AG20443 (cell line): ENCODE results near the gene SLC35E1.
"Not testable (repeated sequence)": the region's sequence is repeated elsewhere in the genome, so short reads cannot be mapped to it uniquely, and the experiment has no call there.

ENCODE experiments used
- DNase-seq: peaks from one replicate; pipeline ENCODE4 v3.0.0; 2012; ENCODE audit warnings: low spot score, mixed read lengths

SLC35E1 gene

DNA sequence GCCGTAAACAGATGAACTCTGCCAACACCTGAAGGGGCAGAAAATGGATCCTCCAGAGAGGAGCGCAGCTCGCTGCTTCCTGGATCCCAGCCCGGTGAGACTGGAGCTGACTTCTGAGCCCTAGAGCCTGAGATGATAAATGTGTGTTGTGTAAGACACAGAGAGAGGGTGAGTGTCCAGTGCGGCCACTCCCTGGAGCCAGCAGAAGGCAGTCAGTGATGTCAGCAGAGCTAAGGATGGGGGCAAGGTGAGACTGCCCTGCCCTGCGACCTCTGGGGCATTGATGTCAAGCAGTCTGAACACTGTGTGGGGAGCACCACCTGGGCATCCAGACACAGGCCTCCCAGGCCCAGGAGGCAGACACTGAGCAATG, 9.7 kb upstream of the SLC35E1 start:
- DNase-seq, result peak; percentile 42

DNA sequence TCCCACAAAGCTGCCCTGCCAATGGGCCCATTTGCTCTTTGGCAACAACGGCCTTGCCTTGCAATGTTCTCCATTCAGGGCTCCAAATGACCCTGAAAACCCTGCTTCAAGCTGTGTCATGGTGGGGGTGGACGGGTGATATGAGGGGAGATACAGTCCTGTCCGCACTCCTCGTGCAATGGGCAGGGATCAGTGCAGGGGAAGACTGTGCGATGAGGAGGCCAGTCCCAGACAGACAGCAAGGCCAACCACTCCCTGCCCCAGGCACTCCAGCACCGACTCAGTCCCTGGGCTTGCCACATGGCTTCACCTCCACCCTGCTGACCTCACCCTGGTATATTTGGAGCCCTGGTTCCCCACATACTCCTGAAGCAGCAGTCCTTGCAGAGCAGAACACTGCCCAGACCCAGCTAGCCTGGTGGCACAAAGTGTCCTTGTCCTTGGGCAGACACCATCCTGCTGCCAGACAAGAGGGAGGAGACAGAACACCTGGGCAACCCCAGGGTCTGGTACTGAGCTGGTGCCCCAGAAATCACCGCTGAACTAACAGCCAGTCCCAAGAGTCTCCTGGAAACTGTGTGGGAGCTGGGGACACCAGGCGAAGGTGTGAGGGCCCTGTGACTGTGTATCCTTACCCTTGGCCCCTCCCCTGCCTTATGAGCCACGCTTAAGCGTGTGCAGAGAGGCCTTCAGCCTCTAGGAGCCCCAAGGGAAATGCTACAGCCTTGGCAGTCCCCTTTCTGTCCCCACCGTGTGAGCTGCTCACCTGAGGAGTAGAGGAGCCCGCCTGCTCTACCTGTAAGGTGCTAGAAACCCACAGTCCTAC, 9.1 kb upstream of the SLC35E1 start:
- no peak for DNase-seq

DNA sequence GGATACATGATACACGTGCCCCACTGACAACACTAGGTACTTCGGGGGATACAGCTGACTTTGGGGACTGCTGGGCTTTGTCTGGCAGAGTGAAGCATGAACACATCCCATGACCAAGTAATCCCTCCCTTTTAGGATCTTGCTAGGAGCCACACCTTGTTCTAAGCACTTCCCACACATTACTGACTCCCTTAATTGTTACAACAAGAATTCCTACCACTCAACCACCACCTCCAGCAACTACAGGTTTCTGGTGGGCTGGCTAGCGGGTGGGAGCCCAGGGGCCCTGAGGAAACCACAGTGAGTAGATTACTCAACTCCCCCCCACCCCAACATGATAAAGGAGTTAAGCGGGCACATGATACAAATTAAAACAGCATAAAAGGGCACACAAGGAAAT, 7.2 kb upstream of the SLC35E1 start:
- DNase-seq, result no peak

DNA sequence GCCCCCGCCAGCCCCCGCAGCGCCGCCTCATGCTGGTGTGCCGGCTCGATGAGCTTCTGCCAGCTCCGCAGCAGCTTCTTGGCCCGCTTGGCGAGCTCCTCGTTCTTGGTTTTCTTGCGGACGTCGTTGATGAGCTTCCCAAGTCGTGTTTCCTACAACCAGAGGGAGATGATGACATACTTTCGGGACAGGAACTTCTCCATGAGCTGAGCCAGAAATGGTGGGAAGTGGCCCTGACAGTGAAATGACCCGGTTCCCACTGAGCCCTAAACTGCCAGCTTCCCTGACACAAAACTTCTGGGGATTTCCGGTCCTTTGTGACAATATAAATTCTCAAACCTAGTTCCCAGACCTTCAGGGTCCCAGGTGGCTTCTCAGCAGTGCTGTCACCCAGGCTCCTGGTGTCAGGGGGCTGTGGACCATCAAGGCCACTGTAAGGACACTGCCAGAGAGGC, 5.3 kb upstream of the SLC35E1 start:
- DNase-seq, result no peak

DNA sequence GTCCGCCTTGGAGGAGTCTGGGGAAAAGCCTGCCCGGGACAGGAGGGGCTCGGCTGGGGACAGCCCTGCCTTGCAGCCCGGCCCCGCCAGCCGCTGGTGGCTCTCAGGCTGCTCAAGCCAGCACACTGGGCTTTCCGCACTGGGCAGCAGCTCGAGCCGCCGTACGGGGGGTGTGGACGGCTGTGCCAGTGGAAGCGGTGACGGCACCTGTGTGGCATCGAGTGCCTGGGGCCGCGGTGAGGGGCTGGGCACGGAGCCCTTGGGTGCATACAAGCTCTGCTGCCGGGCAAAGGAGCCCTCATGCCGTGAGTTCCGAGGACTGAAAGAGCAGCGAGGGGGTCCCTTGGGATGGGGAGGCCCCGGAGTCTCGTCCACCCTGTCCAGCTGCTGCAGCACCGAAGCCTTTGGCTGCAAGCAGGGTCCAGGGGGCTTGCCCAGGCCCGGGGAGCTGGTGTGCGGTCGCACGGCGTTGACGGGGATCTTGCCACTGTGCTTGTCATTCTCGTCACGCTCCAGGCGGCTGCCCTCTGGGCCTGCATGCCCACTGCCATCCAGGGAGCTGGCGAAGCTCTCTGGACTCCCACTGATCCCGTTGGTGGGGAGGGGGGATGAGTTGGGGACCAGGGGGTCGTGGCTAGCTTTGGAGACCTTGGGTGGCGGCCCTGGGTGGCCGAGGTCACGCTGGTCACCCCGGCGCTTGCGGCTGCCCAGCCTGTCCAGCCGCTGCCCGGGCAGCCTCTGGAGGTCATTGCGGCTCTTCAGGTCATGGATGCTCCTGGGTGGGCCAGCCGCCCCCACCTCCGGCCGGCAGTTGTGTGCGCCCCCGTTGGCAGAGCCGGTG, 4.7 kb upstream of the SLC35E1 start:
- DNase-seq, result no peak

DNA sequence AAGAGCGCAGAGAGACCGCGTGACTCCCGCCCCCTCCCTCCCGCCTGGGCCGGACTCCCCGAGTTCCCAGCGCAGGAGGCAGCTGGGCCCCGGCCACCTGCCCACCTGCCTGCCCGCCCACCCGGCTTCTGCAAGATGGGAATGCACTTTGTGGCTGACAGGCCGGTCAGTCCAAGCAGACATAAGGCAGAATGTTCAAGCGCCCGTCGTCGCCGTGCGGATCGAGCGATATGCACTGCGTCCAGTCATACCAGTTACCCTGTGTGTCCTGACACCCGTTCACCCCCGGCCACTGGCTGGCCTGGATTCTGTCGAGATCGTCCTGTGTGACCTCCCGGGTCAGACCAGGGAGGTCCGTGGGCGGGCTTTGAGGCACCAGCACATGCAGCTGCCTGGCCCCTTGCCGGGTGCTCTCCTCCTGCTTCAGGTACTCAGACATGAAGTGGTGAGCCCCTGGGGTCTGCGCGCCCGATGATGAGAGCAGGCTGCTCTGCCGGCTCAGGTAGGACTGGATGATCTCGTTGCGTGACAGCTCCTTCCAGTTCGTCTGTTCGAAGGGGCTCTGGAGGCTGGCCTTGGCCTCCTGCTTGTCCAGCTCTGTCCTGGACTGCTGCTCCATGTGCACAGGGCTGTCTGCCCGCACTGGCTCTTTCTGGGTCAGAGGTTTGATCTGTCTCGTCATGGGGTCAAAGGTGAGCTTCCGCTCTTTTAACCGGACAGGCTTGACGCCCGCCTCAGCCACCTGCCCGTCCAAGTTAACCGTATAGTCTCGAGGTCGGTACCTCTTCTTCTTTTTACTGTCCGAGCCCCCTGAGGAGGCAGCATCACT, 3.9 kb upstream of the SLC35E1 start:
- DNase-seq, result no peak

DNA sequence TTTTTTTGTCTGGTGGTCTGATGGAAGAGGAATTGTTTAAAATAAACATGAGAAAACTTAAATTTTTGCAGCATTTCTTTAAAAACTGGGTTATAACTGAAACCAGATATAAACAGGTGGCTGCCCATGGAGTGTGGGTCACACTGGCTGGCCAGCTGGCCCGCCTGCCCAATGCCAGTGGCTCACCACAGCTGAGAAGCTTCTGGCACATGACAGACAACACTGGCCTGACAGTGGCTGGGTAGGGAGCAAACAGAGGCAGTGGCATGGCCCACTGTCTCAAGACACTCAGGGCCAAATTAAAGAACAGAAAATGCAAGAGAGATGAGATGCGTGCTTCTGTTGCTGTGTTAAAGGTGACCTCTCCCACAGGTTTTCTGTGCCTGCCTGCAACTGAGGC, 3.1 kb upstream of the SLC35E1 start:
- DNase-seq, result no peak

DNA sequence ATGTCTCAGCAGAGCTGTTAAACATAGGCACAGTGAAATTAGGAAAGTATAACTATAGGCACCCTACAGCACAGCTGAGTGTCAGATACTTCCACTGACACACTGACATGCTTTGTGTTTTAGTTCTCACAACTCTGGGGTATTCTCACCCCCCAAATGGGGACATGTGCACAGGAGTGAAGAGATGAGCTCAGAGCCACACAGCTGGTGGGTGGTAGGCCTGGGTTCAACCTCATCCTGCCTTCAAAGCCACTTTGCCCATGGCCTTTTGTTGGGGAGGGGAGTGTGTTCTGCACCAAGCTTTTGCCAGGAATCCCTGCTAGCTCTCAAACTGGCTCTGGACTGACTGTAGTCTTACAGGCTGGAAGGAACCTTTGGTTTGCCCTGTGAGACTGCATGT, 1.7 kb upstream of the SLC35E1 start:
- no peak for DNase-seq

DNA sequence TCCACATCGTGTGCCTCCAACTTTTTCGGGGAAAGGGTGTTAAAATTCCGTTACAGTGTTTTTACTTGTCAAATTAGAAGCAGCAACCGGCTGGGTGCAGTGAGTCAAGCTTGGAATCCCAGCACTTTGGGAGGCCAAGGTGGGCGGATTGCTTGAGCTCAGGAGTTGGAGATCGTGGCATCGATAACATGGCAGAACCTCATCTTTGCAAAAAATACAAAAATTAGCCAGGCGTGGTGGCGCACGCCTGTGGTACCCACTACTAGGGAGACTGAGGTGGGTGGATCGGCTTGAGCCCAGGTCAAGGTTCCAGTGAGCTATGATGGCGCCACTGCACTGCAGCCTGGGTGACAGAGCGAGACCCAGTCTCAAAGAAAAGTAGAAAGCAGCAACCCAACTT, 1.1 kb upstream of the SLC35E1 start:
- DNase-seq, result no peak

DNA sequence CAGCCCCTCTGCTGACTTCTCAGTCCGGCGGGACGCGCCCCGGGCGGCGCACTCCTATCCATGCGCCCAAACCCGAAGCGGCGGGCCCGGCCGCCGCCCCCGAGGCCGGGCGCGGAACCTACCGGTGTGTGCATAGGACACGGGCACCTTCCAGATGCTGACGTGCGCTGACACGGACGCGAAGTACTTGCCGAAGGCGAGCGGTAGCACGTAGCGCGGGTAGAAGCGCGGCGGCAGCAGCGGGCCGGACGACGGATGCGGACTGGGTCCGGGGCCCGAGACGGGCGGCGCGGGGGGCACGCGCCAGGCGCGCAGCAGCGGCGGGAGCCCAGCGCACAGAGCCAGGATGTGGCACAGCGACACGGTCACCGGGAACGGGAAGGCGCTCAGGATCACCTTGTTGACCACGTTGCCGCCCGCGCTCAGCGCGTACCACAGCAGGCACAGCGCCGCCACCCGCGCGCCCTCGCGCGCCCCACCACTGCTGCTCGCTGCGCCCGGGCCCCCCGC, 338 bp downstream of the SLC35E1 start:
- DNase-seq, result no peak

DNA sequence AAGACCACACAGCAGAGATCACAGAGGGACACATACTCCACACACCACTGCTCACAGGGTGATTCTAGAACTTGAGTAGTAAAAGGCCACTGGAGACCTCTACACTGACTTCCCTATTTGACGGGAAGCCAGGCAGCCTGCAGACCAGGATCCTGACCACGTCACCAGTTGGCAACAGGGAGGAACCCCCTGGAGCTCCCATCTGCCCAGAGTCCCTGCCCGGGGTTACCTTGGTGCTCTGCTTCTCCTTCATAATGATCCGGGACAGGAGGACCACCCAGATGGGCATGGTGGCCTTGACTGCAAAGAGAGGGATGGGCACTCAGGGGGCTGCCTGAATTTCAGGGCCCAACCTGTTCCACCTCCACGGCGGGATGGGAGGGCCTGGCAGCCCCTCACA, 932 bp downstream of the SLC35E1 start:
- no peak for DNase-seq

DNA sequence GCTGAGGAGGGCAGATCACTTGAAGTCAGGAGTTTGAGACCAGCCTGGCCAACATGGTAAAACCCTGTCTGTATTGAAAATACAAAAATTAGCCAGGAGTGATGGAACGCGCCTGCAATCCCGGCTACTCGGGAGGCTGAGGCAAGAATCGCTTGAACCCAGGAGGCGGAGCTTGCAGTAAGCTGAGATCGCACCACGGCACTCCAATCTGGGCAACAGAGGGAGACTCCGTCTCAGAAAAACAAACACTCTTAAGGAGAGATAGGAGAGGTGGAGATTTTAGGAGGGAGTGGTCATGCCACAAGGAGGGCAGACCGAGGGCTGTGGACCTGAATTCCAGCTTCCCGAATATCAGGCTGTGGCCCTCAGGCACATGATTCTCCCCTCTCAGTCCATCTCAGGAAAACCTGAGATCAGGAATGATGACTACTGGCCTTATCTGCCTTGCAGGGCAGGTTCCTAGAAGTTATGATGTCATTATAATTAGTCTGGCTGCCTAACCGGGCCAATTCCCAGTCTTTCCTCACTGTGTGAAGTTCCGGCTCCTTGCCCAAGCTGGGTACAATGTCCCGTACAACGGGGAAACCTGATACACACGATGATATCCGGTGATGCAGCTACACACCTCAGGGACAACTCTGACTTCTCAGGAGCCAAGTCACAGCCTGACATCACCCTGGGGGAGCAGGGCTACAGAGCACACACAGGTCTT, 2.5 kb downstream of the SLC35E1 start:
- DNase-seq, result no peak

DNA sequence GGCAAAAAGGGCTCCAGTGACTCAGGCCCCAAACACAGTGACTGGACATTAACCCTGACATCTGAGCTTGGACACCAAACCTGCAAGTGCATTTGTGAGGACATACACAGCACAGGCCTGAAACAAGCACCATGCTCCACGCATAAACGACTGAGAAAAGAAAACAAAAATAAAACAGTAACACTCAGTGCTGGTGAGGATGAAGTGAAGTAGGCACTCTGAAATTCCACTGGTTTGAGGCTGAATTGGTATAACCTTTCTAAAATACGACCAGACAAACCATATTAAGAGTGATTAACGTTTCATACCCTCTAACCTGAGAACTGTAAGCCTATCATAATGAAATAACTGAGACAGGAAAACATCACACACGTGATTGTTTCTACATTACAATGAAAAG, 5.5 kb downstream of the SLC35E1 start:
- no peak for DNase-seq

DNA sequence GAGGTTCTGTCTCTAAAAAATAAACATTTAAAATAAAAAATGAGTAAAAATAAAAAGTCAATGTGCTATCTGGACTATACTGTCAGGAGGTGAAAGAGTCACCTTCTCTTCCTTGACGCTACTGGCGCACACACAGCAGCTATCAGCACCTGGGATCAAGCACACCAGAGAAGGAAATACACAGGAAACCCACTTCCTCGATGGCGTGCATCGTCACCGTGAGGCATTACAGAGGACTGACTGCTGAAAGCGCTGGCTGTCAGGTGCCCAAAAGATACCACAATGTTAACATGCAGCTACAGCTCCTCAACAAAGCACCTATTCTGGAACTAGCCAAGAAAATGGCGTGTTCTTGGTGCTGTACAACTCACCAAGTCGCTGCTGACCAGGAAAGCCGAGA, 6.1 kb downstream of the SLC35E1 start:
- DNase-seq, result no peak

DNA sequence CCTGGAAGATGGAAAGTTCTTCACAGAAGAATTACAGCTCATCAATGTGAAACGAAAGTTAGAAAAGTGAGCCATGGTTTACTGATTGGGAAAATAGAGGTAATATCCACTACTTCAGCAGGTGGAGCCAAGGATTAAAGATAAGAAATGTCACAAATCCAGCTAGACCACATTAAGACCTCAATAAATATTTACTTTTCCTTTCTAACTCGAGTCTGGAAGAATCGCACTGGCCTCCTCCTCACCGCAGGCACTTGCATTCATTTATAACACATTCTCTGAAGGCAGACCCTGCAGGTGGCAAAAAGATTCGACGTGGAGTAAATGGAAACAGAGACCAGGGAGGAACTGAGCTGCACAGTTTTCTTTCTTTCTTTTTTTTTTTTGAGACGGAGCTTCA, 7.4 kb downstream of the SLC35E1 start:
- DNase-seq, result no peak

DNA sequence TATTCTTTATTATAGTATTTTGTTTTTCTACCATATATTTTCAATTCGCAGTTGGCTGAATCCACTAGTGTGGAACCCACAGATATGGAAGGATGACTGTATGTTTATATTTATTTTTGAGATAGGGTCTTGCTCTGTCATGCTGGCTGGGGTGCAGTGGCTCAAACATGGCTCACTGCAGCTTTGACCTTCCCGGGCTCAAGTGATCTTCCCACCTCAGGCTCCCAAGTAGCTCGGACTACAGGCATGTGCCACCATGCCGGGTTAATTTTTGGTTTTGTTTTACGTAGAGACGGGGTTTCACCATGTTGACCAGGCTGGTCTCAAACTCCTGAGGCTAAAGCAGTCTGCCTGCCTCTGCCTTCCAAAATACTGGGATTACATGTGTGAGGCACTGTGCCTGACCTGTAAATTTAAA, 9.6 kb downstream of the SLC35E1 start:
- DNase-seq, result no peak

DNA sequence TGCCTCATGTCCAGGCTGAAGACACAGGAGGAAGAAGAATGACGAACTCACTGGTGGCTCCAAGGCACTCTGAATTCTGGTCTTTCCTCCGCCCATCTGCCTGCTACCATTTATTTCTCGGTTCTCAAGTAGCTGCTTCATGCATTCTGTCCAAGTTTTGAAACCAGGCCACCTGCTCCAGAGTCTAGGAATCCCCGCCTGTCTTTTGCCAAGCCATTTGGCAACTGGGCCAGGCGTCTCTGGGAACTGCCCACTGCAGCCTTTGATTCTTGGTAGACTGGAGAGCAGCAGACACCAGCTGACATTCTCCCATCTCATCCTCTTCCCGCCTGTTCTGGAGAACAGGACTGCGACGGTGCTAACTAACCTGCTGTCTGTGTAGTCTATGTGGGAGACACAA, 10.8 kb downstream of the SLC35E1 start:
- DNase-seq, result no peak

DNA sequence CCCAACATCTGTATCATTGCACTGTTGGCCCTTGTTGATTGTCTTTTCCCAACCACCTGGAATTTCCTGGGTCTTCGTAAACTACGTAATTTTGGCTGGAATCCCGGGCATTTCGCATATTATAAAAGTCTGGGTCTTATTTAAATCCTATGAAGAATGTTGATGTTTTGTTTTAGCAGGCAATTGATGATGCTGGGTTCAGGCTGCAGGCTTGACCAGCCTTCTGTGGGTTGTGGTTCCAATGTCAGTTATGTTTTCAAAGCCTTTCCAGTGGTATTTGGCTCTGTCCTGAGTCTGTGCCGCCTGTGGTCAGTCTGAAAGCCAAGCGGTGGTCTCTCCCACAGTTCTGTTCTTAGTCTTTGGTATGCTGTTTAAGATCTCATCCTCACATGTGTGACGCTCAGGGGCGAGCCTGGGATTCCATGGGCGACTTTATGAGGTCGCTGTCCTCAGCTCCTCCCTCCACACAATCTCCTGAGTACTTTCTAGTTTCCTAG, 12.4 kb downstream of the SLC35E1 start:
- DNase-seq, result no peak

DNA sequence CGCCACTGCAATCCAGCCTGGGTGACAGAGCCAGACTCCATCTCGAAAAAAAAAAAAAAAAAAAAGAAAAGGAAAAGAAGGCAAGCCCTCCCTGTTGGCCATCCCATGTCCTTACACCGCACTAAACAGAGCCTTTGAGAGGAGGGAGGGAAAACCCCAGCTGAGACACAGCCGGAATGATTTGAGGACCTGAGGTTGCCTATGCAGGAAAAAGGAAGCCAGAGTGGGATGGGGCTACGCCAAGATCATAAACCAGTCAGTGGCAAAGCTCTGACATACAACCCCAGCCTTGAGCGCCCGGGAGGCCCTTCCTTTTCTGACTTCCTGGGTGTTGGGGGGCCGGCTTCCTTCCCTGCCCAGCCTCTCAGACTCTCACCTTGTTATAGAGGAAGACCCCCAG, 17.4 kb downstream of the SLC35E1 start:
- DNase-seq, result no peak

DNA sequence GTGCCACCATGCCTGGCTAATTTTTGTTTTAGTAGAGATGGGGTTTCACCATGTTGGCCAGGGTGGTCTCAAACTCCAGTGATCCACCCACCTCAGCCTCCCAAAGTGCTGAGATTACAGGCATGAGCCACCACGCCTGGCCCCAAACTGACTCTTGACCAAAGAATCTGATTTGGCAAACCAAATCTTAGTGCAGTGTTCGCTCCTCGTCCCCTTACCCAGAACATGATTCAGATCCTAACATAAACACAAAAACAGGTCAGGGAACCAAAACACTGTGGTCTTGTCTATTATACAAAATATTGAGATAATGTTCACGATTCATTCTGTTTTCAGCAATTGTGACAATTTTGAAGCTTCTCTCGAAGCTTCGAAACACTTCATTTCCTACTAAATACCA, 20.3 kb downstream of the SLC35E1 start:
- DNase-seq, result not testable (repeated sequence)

DNA sequence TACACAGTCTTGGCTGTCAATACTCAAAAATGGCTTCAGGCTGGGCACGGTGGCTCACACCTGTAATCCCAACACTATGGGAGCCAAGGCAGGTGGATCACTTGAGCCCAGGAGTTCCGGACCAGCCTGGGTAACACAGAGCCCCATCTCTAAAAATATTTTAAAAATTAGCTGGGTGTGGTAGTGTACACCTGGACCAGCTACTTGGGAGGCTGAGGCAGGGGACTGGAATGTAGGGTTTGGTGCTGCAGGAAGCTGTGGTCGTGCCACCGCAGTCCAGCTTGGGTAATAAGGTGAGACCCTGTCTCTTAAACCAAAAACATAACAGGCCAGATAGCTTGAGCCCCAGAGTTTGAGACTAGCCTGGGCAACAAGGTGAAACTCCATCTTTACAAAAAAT, 23.3 kb downstream of the SLC35E1 start:
- no peak for DNase-seq
